OCI-LY3 (cell line): ENCODE results near the gene DHX8.

Source experiments
- CTCF ChIP-seq: fragments of 200-600, 300-600 bp; sonication (generic); IDR thresholded peaks from 2 replicates; pipeline ENCODE4 v1.5.1; 2014; ENCODE audit warnings: antibody characterized with exemption, low read length, low read depth
- EZH2phosphoT487 ChIP-seq: fragments of 200-600 bp; shearing (Covaris generic); IDR thresholded peaks from 2 replicates; pipeline ENCODE4 v1.6.1; 2018; ENCODE audit warnings: antibody characterized with exemption, mixed run types, low read depth

DNA sequence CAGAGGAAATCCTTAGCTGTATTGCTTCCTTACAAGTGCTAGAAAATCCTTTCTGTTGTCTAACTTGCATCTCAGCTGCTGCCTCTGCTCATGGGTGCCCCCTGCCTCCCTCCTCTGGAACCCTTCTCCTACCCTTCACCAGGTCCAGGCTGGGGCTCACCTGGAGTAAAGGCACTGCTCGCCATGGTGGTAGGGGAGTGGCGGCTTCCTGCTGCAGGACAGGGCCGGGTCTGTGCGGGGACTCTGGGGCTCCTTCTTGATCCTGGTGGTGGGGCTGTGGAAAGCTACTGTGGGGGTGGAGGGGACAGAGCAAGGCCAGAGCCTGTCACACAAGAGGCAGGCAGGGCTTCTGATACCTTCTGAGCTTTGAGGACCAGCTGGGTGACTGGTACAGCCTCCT is 49.9 kb downstream of the DHX8 start:
- TF ChIP-seq CTCF (no peak), EZH2phosphoT487 (no peak)
